Testis (tissue), 2 donors: ENCODE results near the gene ATG10.

Experiments
- CTCF ChIP-seq, 3 experiments: fragments of 450-650 bp in 2 of 3; fragments of 200-600 bp in 1 of 3; sonication (generic) in 1 of 3; IDR thresholded peaks; one replicate each; pipeline ENCODE4 v1.5.1; 2016 to 2019; ENCODE audit warnings: antibody characterized with exemption in 3 of 3, mild to moderate bottlenecking in 2 of 3, moderate library complexity in 1 of 3
- POLR2A ChIP-seq: fragments of 450-650 bp; IDR thresholded peaks from one replicate; pipeline ENCODE4 v1.6.1; 2017; ENCODE audit warnings: antibody characterized with exemption, mild to moderate bottlenecking, moderate library complexity

DNA sequence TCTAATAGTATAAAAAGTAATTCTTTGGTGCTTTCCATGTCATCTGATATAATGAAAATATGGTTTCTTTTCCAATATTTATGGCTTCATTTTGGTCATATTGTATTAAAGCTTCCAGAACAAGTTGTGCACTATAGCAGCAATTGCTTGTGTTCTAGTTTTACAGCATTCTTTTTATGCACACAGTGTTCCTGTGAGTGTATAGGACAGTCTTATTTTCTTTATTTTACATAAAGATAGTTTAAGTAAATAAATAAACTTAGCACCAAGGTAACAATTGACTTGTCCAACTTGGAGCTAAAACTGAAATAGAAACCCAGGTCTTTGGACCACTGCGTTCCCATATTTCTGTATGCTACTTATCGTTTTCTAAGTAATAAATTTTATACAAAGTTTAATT, 38.9 kb downstream of the ATG10 start:
- TF ChIP-seq POLR2A (no peak), CTCF (IDR thresholded peaks at IDR 0.05) (no peak)
